GM18505 (cell line): ENCODE data around the gene WDTC1.

Experiments
- ATAC-seq: cut with Tn5 transposase; IDR thresholded peaks from one replicate; pipeline ENCODE4 v1.9.1; 2021; ENCODE audit not compliant: unreplicated experiment
- POLR2A ChIP-seq: IDR thresholded peaks from 4 replicates; pipeline ENCODE4 v1.6.1; 2011; ENCODE audit warnings: borderline replicate concordance; ENCODE audit not compliant: insufficient read depth, insufficient read length; ENCODE audit errors: extremely low read depth

Gene WDTC1

GRCh38 chr1:27355683-27356082 lies 121.3 kb downstream of the WDTC1 start:
- no peak for TF ChIP-seq POLR2A
- ATAC-seq = no peak

GRCh38 chr1:27356277-27356618 lies 121.8 kb downstream of the WDTC1 start:
- no peak for ATAC-seq
- TF ChIP-seq POLR2A = no peak

GRCh38 chr1:27356619-27357280 lies 122.3 kb downstream of the WDTC1 start:
- TF ChIP-seq POLR2A = no peak
- no peak for ATAC-seq

- no peak for ATAC-seq
- TF ChIP-seq POLR2A = no peak
Measured at GRCh38 chr1:27357281-27358037, 123.0 kb downstream of the WDTC1 start.
